Neuronal stem cell (in vitro differentiated cells): ENCODE measurements around the gene PLXNB1.
A peak's percentile ranks its signal among the peaks of the same experiment; 100 is the strongest.

ENCODE experiments used
- DNase-seq: peaks from one replicate; pipeline ENCODE4 v3.0.0-alpha.2; 2013; ENCODE audit warnings: low spot score
- H2AFZ ChIP-seq: one replicate; pipeline ENCODE4 v1.6.1; 2013; ENCODE audit warnings: mild to moderate bottlenecking, low read length, inconsistent platforms
- H2AK5ac ChIP-seq: 2 replicates; pipeline ENCODE4 v1.6.1; 2013; ENCODE audit warnings: low read depth, mild to moderate bottlenecking, inconsistent platforms, low read length, moderate library complexity, mixed read lengths
- H2BK120ac ChIP-seq: 2 replicates; pipeline ENCODE4 v1.6.1; 2013; ENCODE audit warnings: low read depth, mild to moderate bottlenecking, inconsistent platforms, low read length, moderate library complexity, mixed read lengths
- H2BK12ac ChIP-seq: one replicate; pipeline ENCODE4 v1.6.1; 2013; ENCODE audit warnings: low read length, inconsistent platforms
- H2BK15ac ChIP-seq: 2 replicates; pipeline ENCODE4 v1.6.1; 2013; ENCODE audit warnings: mild to moderate bottlenecking, low read length, inconsistent platforms, mixed read lengths
- H2BK5ac ChIP-seq: one replicate; pipeline ENCODE4 v1.6.1; 2013; ENCODE audit warnings: inconsistent platforms, mild to moderate bottlenecking, low read length, moderate library complexity
- H3K14ac ChIP-seq: one replicate; pipeline ENCODE4 v1.6.1; 2013; ENCODE audit warnings: low read length, inconsistent platforms
- H3K18ac ChIP-seq: 2 replicates; pipeline ENCODE4 v1.6.1; 2013; ENCODE audit warnings: low read length, inconsistent platforms
- H3K23ac ChIP-seq: 2 replicates; pipeline ENCODE4 v1.6.1; 2013; ENCODE audit warnings: low read depth, mild to moderate bottlenecking, mixed read lengths, low read length, inconsistent platforms; ENCODE audit not compliant: poor library complexity
- H3K27ac ChIP-seq: replicated peaks from 3 replicates; pipeline ENCODE4 v1.5.1; 2013; ENCODE audit warnings: low read length, inconsistent platforms
- H3K27me3 ChIP-seq, 3 experiments: 2 replicates each; pipeline ENCODE4 v1.6.1; 2013; ENCODE audit warnings: low read length in 3 of 3, mild to moderate bottlenecking in 2 of 3, inconsistent platforms in 1 of 3, low read depth in 1 of 3, mixed read lengths in 1 of 3, moderate library complexity in 1 of 3; ENCODE audit not compliant: control insufficient read depth in 3 of 3, insufficient read depth in 3 of 3
- H3K36me3 ChIP-seq, 2 donors: replicated peaks in 1 of 2; 2 replicates each; pipeline ENCODE4 v1.6.1; 2013; ENCODE audit warnings: low read length in 2 of 2; ENCODE audit not compliant: control insufficient read depth in 2 of 2, insufficient read depth in 2 of 2
- H3K4ac ChIP-seq: 2 replicates; pipeline ENCODE4 v1.6.1; 2013; ENCODE audit warnings: inconsistent platforms, mild to moderate bottlenecking, low read length, moderate library complexity
- H3K4me1 ChIP-seq, 2 donors: 1 replicate in 1 of 2; 2 replicates in 1 of 2; pipeline ENCODE4 v1.6.1; 2013; ENCODE audit warnings: low read length in 2 of 2, low read depth in 1 of 2; ENCODE audit not compliant: control insufficient read depth in 2 of 2, insufficient read depth in 1 of 2
- H3K4me2 ChIP-seq: one replicate; pipeline ENCODE4 v1.6.1; 2013; ENCODE audit warnings: mild to moderate bottlenecking, low read length, inconsistent platforms; ENCODE audit not compliant: insufficient read depth, poor library complexity, severe bottlenecking
- H3K4me3 ChIP-seq, 2 donors: 2 replicates each; pipeline ENCODE4 v1.5.1; 2013; ENCODE audit warnings: low read length in 2 of 2, mild to moderate bottlenecking in 2 of 2, inconsistent platforms in 1 of 2, moderate library complexity in 1 of 2
- H3K79me1 ChIP-seq: one replicate; pipeline ENCODE4 v1.6.1; 2013; ENCODE audit warnings: low read depth, mild to moderate bottlenecking, inconsistent platforms, low read length, moderate library complexity
- H3K9ac ChIP-seq: one replicate; pipeline ENCODE4 v1.6.1; 2013; ENCODE audit warnings: mild to moderate bottlenecking, low read depth, low read length, inconsistent platforms; ENCODE audit not compliant: poor library complexity
- H3K9me3 ChIP-seq, 2 donors: replicated peaks in 1 of 2; 2 replicates each; pipeline versions ENCODE3 to v1.6.1; 2013; ENCODE audit warnings: low read length in 2 of 2, mild to moderate bottlenecking in 2 of 2, inconsistent platforms in 1 of 2, low read depth in 1 of 2, mixed read lengths in 1 of 2, moderate library complexity in 1 of 2; ENCODE audit not compliant: control insufficient read depth in 2 of 2, insufficient read depth in 1 of 2
- H4K8ac ChIP-seq: one replicate; pipeline ENCODE4 v1.6.1; 2013; ENCODE audit warnings: low read depth, mild to moderate bottlenecking, inconsistent platforms, low read length, moderate library complexity
- H4K91ac ChIP-seq: one replicate; pipeline ENCODE4 v1.6.1; 2013; ENCODE audit warnings: low read length, low read depth, mild to moderate bottlenecking, inconsistent platforms; ENCODE audit not compliant: poor library complexity
- WGBS, 2 donors: extraction: QIAGEN DNeasy Blood & Tissue Kit; methylation state at CpG; one replicate each; pipeline ENCODE4 v1.1.7; 2013; ENCODE audit warnings: missing lambda C conversion rate in 2 of 2, mixed read lengths in 1 of 2; ENCODE audit not compliant: insufficient read length in 2 of 2, insufficient replicate concordance in 1 of 2; ENCODE audit errors: extremely low coverage in 2 of 2; 5-methylcytosine and 5-hydroxymethylcytosine counted together

The PLXNB1 gene

GRCh38 chr3:48430708-48431101 is 819 bp upstream of the PLXNB1 start:
- Histone ChIP-seq H2BK15ac (peak overlapping the region; percentile 34), H4K8ac (peak overlapping the region; percentile 73), H3K14ac (no peak overlapping the region), H2BK120ac (no peak overlapping the region), H4K91ac (no peak overlapping the region), H3K18ac (peak overlapping the region; percentile 58), H3K27ac (peak overlapping the region; percentile 92), H3K4ac (no peak overlapping the region), H3K9ac (no peak overlapping the region), H3K27me3 (no peaks in the 10 kb centered on the region), H2BK5ac (peak overlapping the region; percentile 91), H2AK5ac (peak overlapping the region; percentile 8), H3K4me2 (no peak overlapping the region), H3K4me3 (peak overlapping the region in 1 of 2 donors; percentile 77), H2BK12ac (no peak overlapping the region), H2AFZ (no peak overlapping the region), H3K4me1 (peaks cover 23 to 44% of the 10 kb centered on the region in 2 donors), H3K23ac (no peak overlapping the region), H3K79me1 (peaks cover 17% of the 10 kb centered on the region), H3K36me3 (peaks cover 16 to 57% of the 10 kb centered on the region in 2 donors), H3K9me3 (no peaks in the 10 kb centered on the region)
- no peak for DNase-seq
- WGBS, 2 donors = no CpG with 5 or more reads among the region's 1 CpG

GRCh38 chr3:48429317-48429959 is 448 bp downstream of the PLXNB1 start:
- WGBS, 2 donors = no CpG with 5 or more reads among the region's 86 CpGs
- Histone ChIP-seq H3K27ac (peak overlapping the region; percentile 92), H3K9me3 (no peaks in the 10 kb centered on the region), H3K9ac (peak overlapping the region; percentile 94), H3K4me3 (peak overlapping the region; percentile 77 to 84), H2BK5ac (peak overlapping the region; percentile 91), H3K79me1 (peaks cover 23% of the 10 kb centered on the region), H3K18ac (peak overlapping the region; percentile 93), H3K4me2 (peak overlapping the region; percentile 84), H2AFZ (peak overlapping the region; percentile 88), H2BK12ac (peak overlapping the region; percentile 36), H3K14ac (no peak overlapping the region), H3K4ac (no peak overlapping the region), H3K36me3 (peaks cover 15 to 63% of the 10 kb centered on the region in 2 donors), H4K8ac (peak overlapping the region; percentile 68), H2BK120ac (peak overlapping the region; percentile 78), H2BK15ac (no peak overlapping the region), H4K91ac (peak overlapping the region; percentile 50), H3K23ac (peak overlapping the region; percentile 12), H2AK5ac (peak overlapping the region; percentile 88), H3K4me1 (peaks cover 23 to 47% of the 10 kb centered on the region in 2 donors), H3K27me3 (no peaks in the 10 kb centered on the region)
- peak; percentile 76 for DNase-seq

- H3K9me3 ChIP-seq = no peaks in the 10 kb centered on the region
- H2AFZ ChIP-seq = peak overlapping the region; percentile 88
- H3K4me1 ChIP-seq = peaks cover 23 to 44% of the 10 kb centered on the region in 2 donors
- peaks cover 29% of the 10 kb centered on the region for H3K79me1 ChIP-seq
- H3K4me2 ChIP-seq = peak overlapping the region; percentile 84
- WGBS, 2 donors = no CpG with 5 or more reads among the region's 60 CpGs
- peak overlapping the region; percentile 78 for H3K9ac ChIP-seq
- no peak overlapping the region for H3K23ac ChIP-seq
- H3K36me3 ChIP-seq = peaks cover 13 to 63% of the 10 kb centered on the region in 2 donors
- no peak overlapping the region for H2BK120ac ChIP-seq
- H2BK12ac ChIP-seq = no peak overlapping the region
- H2BK15ac ChIP-seq = no peak overlapping the region
- peak overlapping the region; percentile 77 to 84 for H3K4me3 ChIP-seq
- H3K27me3 ChIP-seq = no peaks in the 10 kb centered on the region
- peak overlapping the region; percentile 93 for H3K18ac ChIP-seq
- H2BK5ac ChIP-seq = peak overlapping the region; percentile 91
- peak overlapping the region; percentile 92 for H3K27ac ChIP-seq
- peak overlapping the region; percentile 13 for H2AK5ac ChIP-seq
- no peak overlapping the region for H4K8ac ChIP-seq
- no peak overlapping the region for H3K14ac ChIP-seq
- H3K4ac ChIP-seq = no peak overlapping the region
- H4K91ac ChIP-seq = peak overlapping the region; percentile 50
- DNase-seq = no peak
Measured at GRCh38 chr3:48428572-48429316, 1.1 kb downstream of the PLXNB1 start.

- Histone ChIP-seq H3K23ac (no peak overlapping the region), H2AFZ (peak overlapping the region; percentile 88), H2BK5ac (peak overlapping the region; percentile 91), H3K4me3 (peak overlapping the region; percentile 77 to 84), H3K4me2 (peak overlapping the region; percentile 84), H2BK120ac (no peak overlapping the region), H2BK12ac (no peak overlapping the region), H3K9ac (peak overlapping the region; percentile 78), H2AK5ac (peak overlapping the region; percentile 13), H2BK15ac (no peak overlapping the region), H3K27me3 (no peaks in the 10 kb centered on the region), H4K91ac (no peak overlapping the region), H4K8ac (no peak overlapping the region), H3K14ac (no peak overlapping the region), H3K9me3 (no peaks in the 10 kb centered on the region), H3K4ac (no peak overlapping the region), H3K79me1 (peaks cover 35% of the 10 kb centered on the region), H3K36me3 (peaks cover 14 to 63% of the 10 kb centered on the region in 2 donors), H3K4me1 (peaks cover 23 to 40% of the 10 kb centered on the region in 2 donors), H3K27ac (no peak overlapping the region), H3K18ac (peak overlapping the region; percentile 75)
- DNase-seq = no peak
- no CpG with 5 or more reads among the region's 7 CpGs for WGBS, 2 donors
Measured at GRCh38 chr3:48428088-48428571, 1.8 kb downstream of the PLXNB1 start.
